NCI-H2196 (cell line): ENCODE measurements around the gene KCNK4.

Experiments
- DNase-seq: peaks from one replicate; lab custom pipeline; 2025; ENCODE audit not compliant: unreplicated experiment; lab: John Stamatoyannopoulos, UW

KCNK4 gene

DNA sequence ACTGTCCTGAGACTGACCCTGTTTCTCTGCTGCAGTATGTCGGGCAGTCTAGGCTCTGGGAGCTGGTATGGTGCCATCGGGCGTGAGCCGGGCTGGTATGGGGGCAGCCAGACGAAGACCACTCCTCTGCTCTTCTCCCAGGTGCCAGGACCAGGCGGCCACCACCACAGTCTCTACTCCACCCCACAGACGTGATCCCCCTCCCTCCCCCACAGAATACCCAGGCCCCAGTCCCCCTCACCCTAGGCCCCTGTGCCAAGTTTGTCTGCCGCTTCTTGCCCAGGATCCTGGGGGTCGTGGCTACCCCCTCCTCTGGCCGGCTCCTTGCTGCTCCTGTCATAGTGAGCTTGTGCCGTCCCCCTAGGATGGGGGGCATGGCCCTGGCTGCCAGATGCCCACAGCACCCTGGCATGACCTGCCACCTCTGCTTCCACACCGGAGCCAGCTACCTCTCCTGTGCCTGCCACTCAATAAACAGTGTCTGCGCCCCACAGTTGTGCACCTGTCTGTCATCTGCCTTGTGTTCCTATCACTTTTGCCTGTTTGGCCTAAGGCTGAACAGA lies 2.0 kb upstream of the KCNK4 start:
- no peak for DNase-seq

GRCh38 chr11:64290352-64291261 lies 495 bp upstream of the KCNK4 start:
- no peak for DNase-seq

DNA sequence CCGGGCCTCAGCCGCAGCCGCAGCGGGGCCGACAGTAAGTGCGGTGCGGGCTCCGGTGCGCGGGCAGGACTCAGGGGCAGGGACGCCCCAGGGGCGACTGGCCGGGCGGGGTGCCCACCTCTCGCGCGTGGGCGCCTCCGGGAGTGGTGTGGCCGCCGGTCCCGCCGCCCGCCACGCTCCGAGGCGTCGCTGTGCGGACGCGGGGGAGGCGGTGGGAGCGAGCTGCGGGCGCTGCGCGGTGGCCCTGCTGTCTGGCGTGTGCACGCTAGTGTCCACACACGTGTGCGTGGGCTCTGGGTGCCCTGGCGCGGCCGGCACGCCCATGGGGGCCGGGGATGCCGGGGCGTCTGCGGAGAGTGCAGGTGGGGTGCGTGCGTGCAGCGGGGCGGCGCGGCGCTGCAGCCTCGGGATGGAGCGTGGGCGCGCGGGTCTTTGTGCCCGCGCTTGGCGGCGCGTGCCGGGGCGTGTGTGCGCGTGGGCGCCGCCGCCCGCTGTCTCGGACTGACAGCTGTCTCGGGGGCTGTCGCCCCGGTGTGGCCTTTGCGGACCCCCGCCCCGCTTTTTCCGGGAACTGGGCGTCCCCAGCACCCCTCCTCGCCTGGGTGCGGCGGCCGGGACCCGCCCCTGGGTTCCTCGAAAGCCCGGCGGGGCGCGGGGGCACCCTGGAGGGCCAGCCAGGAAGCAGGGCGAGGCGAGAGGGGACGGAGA lies 804 bp downstream of the KCNK4 start:
- no peak for DNase-seq

- no peak for DNase-seq
Measured at GRCh38 chr11:64292460-64293254, 1.6 kb downstream of the KCNK4 start.

DNA sequence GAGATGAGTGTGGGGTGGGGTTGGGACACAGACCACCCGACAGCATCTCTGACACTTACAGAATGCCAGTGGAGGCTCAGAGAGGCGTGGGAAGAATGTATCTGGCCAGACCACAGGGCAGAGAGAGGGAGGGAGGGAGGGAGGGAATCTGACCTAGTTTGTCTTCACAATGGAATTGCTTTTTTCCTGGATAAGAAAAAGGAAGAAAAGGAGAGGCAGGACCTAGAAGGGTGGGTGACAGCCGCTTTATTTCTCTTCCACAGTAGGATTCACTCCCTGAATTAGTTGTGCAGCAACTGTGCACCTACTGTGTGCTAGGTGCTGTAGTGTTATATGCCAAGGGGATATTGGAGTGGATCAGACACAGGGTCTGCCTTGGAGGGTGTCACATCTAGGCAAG lies 3.7 kb downstream of the KCNK4 start:
- no peak for DNase-seq

GRCh38 chr11:64295760-64296159 lies 4.7 kb downstream of the KCNK4 start:
- no peak for DNase-seq

- DNase-seq: no peak
Measured at GRCh38 chr11:64296236-64296635, 5.1 kb downstream of the KCNK4 start.

- DNase-seq: no peak
Measured at GRCh38 chr11:64296830-64297698, 6.0 kb downstream of the KCNK4 start.

DNA sequence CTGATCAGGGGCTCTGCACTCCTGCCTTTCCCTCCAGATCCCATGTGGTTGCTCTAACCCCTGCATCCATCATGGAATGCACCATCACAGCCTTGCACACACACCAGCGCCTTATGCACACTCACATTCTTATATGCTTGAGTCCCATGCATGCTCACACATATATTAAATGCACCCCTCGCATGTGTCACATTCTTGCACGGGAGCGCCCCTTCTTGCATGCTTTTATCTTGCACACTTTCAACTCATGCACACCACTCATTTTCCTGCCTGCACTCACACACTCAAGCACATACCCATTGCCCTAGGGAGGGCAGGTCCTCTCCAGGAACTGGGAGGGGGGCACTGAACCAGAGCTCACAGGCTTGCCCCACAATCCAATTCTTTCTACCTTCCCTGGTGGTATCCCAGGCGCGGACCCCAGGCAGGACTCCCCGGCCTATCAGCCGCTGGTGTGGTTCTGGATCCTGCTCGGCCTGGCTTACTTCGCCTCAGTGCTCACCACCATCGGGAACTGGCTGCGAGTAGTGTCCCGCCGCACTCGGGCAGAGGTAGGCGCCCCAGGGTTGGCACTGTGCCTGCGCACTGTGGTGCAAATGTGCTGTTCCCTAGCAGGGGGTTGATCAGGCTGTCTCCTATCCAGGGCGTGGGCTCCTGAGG lies 6.7 kb downstream of the KCNK4 start:
- no peak for DNase-seq

DNA sequence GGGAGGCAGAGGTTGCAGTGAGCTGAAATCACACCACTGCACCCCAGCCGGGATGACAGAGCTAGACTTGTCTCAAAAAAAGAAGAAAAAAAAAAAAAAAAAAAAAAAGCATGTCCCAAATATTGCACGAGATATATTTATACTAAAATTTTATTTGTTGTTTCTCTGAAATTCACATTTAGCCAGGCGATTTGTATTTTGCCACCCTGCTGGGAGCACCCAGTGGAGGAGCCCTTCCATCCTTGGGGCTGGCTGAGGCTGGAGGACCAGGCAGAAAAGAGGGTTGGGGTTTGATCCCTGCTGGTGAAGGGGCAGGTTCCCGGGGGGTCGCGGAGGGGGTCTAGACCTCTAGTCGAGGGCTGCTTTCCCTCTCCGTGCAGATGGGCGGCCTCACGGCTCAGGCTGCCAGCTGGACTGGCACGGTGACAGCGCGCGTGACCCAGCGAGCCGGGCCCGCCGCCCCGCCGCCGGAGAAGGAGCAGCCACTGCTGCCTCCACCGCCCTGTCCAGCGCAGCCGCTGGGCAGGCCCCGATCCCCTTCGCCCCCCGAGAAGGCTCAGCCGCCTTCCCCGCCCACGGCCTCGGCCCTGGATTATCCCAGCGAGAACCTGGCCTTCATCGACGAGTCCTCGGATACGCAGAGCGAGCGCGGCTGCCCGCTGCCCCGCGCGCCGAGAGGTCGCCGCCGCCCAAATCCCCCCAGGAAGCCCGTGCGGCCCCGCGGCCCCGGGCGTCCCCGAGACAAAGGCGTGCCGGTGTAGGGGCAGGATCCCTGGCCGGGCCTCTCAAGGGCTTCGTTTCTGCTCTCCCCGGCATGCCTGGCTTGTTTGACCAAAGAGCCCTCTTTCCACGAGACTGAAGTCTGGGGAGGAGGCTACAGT lies 8.1 kb downstream of the KCNK4 start:
- DNase-seq: no peak

DNA sequence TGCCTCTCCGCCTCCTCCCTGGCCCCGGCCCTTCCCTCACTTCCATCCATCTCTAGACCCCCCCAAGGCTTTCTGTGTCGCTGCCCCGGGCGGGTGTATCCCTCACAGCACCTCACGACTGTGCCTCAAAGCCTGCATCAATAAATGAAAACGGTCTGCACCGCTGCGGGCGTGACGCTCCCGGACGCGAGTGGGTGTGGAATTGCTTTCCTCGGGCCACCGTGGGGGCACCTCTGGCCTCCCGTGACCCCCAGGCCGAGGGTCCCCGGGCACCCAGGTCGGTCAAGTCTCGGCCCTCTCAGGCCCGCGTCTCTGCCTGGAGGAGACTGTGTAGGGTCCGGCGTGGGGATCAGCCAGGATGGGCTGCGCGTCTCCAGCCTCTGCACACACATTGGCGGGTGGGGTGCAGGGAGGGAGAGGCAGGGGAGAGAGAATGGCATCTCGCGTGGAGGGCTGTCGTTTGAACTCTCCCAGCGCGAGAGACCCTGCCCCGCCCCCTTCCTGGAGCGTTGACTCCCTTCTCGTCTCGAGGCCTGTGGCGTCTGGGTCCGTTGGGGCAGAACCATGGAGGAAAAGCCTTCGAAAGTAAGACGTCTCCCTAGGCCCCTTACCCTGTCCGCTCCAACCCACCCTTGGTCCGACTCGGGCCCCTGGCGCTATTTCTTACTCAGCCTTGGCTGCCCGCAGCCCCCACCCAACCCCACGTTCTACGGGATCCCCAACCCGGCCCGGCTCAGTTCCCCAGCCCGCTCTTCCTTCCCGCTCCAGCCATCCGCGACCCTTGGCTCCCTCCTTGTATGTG lies 8.9 kb downstream of the KCNK4 start, which contains the start of gene CATSPERZ:
Gene CATSPERZ, plus strand, starts transcription at position 512 of the 802 bp plus-strand sequence. Its CDS starts 53 bp downstream, at position 565.
- no peak for DNase-seq

- DNase-seq: no peak
Measured at GRCh38 chr11:64303109-64304031, 12.3 kb downstream of the KCNK4 start.

GRCh38 chr11:64304032-64304315 lies 12.9 kb downstream of the KCNK4 start:
- no peak for DNase-seq

- DNase-seq: peak; percentile 94
Measured at GRCh38 chr11:64304316-64305072, 13.4 kb downstream of the KCNK4 start.

DNA sequence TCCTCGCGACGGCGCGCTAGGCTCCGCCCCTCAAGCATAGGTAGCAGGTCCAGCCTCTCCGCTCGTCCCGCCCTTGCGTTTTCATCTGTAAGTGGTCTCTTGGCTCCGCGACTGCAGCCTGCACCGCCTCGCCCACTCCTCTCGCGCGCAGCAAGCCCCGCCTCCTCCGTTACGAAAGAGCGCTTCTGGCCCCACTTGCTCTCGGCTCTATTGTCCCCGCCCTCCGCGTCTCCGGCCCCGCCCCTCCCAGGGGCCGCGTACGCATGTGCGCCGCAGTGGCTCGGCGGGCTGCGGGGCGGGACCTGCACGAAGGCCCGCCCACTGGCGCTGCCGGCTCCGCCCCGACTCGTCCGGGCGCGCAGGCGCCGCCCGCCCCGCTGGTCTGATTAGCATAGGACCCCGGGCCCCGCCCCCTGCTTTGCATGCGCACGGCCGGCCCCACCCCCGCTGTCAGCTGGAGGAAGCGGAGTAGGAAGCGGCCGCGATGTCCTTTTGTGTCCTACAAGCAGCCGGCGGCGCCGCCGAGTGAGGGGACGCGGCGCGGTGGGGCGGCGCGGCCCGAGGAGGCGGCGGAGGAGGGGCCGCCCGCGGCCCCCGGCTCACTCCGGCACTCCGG lies 14.1 kb downstream of the KCNK4 start, which contains the start of gene ESRRA:
Gene ESRRA, plus strand, starts transcription at position 450 of the 616 bp plus-strand sequence. CDS start 1,656 bp downstream, outside the sequence.
- peak; percentile 100 for DNase-seq
